K562 (cell line): Measurements from ENCODE around the gene RAPGEF5. TPM values are rescaled to one million over a fixed set of nuclear protein-coding genes. Genes with fewer than 3 reads are reported as not detected.

Experiments used
- CREBBP ChIP-seq: IDR thresholded peaks from one replicate; pipeline ENCODE4 v1.6.1; 2012; ENCODE audit warnings: low read depth, mild to moderate bottlenecking, control low read depth, inconsistent platforms, low read length
- HNRNPL ChIP-seq: fragments of 200-400 bp; formaldehyde crosslinking; IDR thresholded peaks from 2 replicates; pipeline ENCODE4 v1.6.1; 2017; ENCODE audit warnings: low read depth, mild to moderate bottlenecking, low read length
- KLF1 ChIP-seq: fragments of 450-650 bp; IDR thresholded peaks from 2 replicates; pipeline ENCODE4 v1.6.1; 2016; ENCODE audit warnings: missing genetic modification characterization, missing compliant biosample characterization
- L3MBTL2 ChIP-seq: fragments of 450-650 bp; IDR thresholded peaks from 2 replicates; pipeline ENCODE4 v1.6.1; 2016; ENCODE audit warnings: mild to moderate bottlenecking, moderate library complexity
- NCOR1 ChIP-seq: fragments of 450-650 bp; IDR thresholded peaks from 2 replicates; pipeline ENCODE4 v1.6.1; 2016; ENCODE audit warnings: mild to moderate bottlenecking, moderate library complexity
- NFE2 ChIP-seq: IDR thresholded peaks from 2 replicates; pipeline ENCODE4 v1.6.1; 2014; ENCODE audit warnings: antibody characterized with exemption, low read depth
- POLR2A ChIP-seq: fragments of 450-650 bp; conservative IDR thresholded peaks from 2 replicates; pipeline ENCODE4 v1.6.1; 2016
- SOX6 ChIP-seq: fragments of 450-650 bp; IDR thresholded peaks from 2 replicates; pipeline ENCODE4 v1.6.1; 2014; ENCODE audit warnings: mild to moderate bottlenecking
- STAG1 ChIP-seq: sonication (generic); formaldehyde crosslinking; IDR thresholded peaks from 2 replicates; pipeline ENCODE4 v1.5.0; 2020; ENCODE audit warnings: missing genetic modification reagents, borderline replicate concordance
- ZNF561 ChIP-seq: fragments of 450-650 bp; formaldehyde crosslinking; conservative IDR thresholded peaks from 2 replicates; pipeline ENCODE4 v1.4.0; 2020; ENCODE audit warnings: mild to moderate bottlenecking, moderate library complexity
- polyA plus RNA-seq, 8 experiments: library from polyadenylated mRNA; depleted of rRNA in 4 of 8; stranded (reverse) in 5 of 8; unstranded in 3 of 8; fragments of >200 nt; fragmentation: Nextera tagmentation in 2 of 8; fragmentation: Illumina TruSeq in 1 of 8; extraction: Ambion mirVana in 2 of 8; extraction: Trizol in 1 of 8; gene quantifications; 2 replicates each; pipeline versions ENCODE4 v1.2.1 to v1.2.3, GENCODE V29; 2011 to 2014; ENCODE audit warnings: inconsistent platforms in 1 of 8, missing spikeins in 1 of 8
- total RNA-seq, 7 experiments: library from RNA; depleted of rRNA in 6 of 7; stranded (reverse); fragments of >200 nt in 6 of 7; fragmentation: Illumina TruSeq in 2 of 7; extraction: Trizol in 2 of 7; gene quantifications; 2 replicates each; pipeline versions ENCODE4 v1.2.1 to v1.2.3, GENCODE V29; 2011 to 2021; ENCODE audit warnings: low replicate concordance in 1 of 7
- TF ChIP-seq, protein P1 (sequence below): fragments of 450-650 bp; formaldehyde crosslinking; conservative IDR thresholded peaks from 2 replicates; pipeline ENCODE4 v1.4.0; 2022; ENCODE audit warnings: mild to moderate bottlenecking, missing genetic modification characterization
- TF ChIP-seq, protein P2 (sequence below): fragments of 450-650 bp; IDR thresholded peaks from 2 replicates; pipeline ENCODE4 v1.6.1; 2016; ENCODE audit warnings: borderline replicate concordance
- TF ChIP-seq, protein P3 (sequence below): fragments of 200-600 bp; sonication (generic); IDR thresholded peaks from one replicate; pipeline ENCODE4 v1.6.1; 2012; ENCODE audit warnings: mild to moderate bottlenecking, low read depth, low read length, inconsistent platforms
- TF ChIP-seq, protein P4 (sequence below): fragments of 450-650 bp; IDR thresholded peaks from 2 replicates; pipeline ENCODE4 v1.7.0; 2016; ENCODE audit warnings: borderline replicate concordance

The RAPGEF5 gene
- total and polyA plus RNA-seq, 9 of the 15 experiments (the other 6 are each of a cell fraction or from before 2014, with no cell fraction given), result 0.39 to 2.0 (median 1.1) TPM

DNA sequence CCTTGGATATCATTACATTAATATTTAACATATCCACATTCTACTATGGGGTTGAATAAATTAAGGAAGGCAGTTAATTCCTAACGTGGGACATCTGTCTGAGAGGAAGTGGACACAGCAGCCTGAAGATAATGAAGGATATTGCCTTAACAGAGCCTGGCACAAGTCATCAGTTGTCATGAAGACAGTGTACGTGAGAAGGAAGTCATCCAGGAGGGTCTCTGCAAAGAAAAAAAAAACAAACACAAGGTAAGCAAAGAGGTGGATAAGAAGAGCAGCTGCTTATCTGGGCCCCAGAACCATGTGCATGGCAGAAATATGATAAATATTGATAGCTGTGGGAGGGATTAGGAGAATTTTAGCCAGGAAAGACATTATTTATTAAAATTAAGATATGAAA is 190.0 kb downstream of the RAPGEF5 start (continued):
- no peak for TF ChIP-seq L3MBTL2
- no peak for TF ChIP-seq NFE2
- TF ChIP-seq POLR2A, result no peak
- no peak for TF ChIP-seq STAG1 (CRISPR knock-in tag)
- TF ChIP-seq, protein P1, sequence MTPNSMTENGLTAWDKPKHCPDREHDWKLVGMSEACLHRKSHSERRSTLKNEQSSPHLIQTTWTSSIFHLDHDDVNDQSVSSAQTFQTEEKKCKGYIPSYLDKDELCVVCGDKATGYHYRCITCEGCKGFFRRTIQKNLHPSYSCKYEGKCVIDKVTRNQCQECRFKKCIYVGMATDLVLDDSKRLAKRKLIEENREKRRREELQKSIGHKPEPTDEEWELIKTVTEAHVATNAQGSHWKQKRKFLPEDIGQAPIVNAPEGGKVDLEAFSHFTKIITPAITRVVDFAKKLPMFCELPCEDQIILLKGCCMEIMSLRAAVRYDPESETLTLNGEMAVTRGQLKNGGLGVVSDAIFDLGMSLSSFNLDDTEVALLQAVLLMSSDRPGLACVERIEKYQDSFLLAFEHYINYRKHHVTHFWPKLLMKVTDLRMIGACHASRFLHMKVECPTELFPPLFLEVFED (CRISPR knock-in tag), result no peak
- peak; percentile 64 for TF ChIP-seq SOX6
- no peak for TF ChIP-seq ZNF561 (CRISPR knock-in tag)
- TF ChIP-seq, protein P2, sequence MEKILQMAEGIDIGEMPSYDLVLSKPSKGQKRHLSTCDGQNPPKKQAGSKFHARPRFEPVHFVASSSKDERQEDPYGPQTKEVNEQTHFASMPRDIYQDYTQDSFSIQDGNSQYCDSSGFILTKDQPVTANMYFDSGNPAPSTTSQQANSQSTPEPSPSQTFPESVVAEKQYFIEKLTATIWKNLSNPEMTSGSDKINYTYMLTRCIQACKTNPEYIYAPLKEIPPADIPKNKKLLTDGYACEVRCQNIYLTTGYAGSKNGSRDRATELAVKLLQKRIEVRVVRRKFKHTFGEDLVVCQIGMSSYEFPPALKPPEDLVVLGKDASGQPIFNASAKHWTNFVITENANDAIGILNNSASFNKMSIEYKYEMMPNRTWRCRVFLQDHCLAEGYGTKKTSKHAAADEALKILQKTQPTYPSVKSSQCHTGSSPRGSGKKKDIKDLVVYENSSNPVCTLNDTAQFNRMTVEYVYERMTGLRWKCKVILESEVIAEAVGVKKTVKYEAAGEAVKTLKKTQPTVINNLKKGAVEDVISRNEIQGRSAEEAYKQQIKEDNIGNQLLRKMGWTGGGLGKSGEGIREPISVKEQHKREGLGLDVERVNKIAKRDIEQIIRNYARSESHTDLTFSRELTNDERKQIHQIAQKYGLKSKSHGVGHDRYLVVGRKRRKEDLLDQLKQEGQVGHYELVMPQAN, result no peak
- TF ChIP-seq HNRNPL, result no peak
- TF ChIP-seq, protein P3, sequence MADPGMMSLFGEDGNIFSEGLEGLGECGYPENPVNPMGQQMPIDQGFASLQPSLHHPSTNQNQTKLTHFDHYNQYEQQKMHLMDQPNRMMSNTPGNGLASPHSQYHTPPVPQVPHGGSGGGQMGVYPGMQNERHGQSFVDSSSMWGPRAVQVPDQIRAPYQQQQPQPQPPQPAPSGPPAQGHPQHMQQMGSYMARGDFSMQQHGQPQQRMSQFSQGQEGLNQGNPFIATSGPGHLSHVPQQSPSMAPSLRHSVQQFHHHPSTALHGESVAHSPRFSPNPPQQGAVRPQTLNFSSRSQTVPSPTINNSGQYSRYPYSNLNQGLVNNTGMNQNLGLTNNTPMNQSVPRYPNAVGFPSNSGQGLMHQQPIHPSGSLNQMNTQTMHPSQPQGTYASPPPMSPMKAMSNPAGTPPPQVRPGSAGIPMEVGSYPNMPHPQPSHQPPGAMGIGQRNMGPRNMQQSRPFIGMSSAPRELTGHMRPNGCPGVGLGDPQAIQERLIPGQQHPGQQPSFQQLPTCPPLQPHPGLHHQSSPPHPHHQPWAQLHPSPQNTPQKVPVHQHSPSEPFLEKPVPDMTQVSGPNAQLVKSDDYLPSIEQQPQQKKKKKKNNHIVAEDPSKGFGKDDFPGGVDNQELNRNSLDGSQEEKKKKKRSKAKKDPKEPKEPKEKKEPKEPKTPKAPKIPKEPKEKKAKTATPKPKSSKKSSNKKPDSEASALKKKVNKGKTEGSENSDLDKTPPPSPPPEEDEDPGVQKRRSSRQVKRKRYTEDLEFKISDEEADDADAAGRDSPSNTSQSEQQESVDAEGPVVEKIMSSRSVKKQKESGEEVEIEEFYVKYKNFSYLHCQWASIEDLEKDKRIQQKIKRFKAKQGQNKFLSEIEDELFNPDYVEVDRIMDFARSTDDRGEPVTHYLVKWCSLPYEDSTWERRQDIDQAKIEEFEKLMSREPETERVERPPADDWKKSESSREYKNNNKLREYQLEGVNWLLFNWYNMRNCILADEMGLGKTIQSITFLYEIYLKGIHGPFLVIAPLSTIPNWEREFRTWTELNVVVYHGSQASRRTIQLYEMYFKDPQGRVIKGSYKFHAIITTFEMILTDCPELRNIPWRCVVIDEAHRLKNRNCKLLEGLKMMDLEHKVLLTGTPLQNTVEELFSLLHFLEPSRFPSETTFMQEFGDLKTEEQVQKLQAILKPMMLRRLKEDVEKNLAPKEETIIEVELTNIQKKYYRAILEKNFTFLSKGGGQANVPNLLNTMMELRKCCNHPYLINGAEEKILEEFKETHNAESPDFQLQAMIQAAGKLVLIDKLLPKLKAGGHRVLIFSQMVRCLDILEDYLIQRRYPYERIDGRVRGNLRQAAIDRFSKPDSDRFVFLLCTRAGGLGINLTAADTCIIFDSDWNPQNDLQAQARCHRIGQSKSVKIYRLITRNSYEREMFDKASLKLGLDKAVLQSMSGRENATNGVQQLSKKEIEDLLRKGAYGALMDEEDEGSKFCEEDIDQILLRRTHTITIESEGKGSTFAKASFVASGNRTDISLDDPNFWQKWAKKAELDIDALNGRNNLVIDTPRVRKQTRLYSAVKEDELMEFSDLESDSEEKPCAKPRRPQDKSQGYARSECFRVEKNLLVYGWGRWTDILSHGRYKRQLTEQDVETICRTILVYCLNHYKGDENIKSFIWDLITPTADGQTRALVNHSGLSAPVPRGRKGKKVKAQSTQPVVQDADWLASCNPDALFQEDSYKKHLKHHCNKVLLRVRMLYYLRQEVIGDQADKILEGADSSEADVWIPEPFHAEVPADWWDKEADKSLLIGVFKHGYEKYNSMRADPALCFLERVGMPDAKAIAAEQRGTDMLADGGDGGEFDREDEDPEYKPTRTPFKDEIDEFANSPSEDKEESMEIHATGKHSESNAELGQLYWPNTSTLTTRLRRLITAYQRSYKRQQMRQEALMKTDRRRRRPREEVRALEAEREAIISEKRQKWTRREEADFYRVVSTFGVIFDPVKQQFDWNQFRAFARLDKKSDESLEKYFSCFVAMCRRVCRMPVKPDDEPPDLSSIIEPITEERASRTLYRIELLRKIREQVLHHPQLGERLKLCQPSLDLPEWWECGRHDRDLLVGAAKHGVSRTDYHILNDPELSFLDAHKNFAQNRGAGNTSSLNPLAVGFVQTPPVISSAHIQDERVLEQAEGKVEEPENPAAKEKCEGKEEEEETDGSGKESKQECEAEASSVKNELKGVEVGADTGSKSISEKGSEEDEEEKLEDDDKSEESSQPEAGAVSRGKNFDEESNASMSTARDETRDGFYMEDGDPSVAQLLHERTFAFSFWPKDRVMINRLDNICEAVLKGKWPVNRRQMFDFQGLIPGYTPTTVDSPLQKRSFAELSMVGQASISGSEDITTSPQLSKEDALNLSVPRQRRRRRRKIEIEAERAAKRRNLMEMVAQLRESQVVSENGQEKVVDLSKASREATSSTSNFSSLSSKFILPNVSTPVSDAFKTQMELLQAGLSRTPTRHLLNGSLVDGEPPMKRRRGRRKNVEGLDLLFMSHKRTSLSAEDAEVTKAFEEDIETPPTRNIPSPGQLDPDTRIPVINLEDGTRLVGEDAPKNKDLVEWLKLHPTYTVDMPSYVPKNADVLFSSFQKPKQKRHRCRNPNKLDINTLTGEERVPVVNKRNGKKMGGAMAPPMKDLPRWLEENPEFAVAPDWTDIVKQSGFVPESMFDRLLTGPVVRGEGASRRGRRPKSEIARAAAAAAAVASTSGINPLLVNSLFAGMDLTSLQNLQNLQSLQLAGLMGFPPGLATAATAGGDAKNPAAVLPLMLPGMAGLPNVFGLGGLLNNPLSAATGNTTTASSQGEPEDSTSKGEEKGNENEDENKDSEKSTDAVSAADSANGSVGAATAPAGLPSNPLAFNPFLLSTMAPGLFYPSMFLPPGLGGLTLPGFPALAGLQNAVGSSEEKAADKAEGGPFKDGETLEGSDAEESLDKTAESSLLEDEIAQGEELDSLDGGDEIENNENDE, result no peak
- TF ChIP-seq KLF1 (tag), result no peak
- peak; percentile 28; the same call in 1 of the 2 replicates for TF ChIP-seq NCOR1
- TF ChIP-seq, protein P4, sequence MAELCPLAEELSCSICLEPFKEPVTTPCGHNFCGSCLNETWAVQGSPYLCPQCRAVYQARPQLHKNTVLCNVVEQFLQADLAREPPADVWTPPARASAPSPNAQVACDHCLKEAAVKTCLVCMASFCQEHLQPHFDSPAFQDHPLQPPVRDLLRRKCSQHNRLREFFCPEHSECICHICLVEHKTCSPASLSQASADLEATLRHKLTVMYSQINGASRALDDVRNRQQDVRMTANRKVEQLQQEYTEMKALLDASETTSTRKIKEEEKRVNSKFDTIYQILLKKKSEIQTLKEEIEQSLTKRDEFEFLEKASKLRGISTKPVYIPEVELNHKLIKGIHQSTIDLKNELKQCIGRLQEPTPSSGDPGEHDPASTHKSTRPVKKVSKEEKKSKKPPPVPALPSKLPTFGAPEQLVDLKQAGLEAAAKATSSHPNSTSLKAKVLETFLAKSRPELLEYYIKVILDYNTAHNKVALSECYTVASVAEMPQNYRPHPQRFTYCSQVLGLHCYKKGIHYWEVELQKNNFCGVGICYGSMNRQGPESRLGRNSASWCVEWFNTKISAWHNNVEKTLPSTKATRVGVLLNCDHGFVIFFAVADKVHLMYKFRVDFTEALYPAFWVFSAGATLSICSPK, result no peak
- no peak for TF ChIP-seq CREBBP
